Neural progenitor cell (in vitro differentiated cells): ENCODE results near the gene MACROD1.

Experiments
- CTCF ChIP-seq: fragments of 200-600 bp; sonication (generic); IDR thresholded peaks from 2 replicates; pipeline ENCODE4 v1.5.1; 2017; ENCODE audit warnings: antibody characterized with exemption, mild to moderate bottlenecking
- EZH2 ChIP-seq: fragments of 200-600 bp; sonication (generic); IDR thresholded peaks from 2 replicates; pipeline ENCODE4 v1.6.1; 2017; ENCODE audit warnings: antibody characterized with exemption, mild to moderate bottlenecking, moderate library complexity
- EZH2phosphoT487 ChIP-seq: fragments of 200-600 bp; sonication (generic); IDR thresholded peaks from 2 replicates; pipeline ENCODE4 v1.6.1; 2017; ENCODE audit warnings: antibody characterized with exemption

GRCh38 chr11:64088162-64089026, 77.5 kb downstream of the MACROD1 start:
- TF ChIP-seq CTCF (peak; percentile 60), EZH2 (no peak), EZH2phosphoT487 (no peak)
